ENCODE data around the gene POC5.

Gene POC5

DNA sequence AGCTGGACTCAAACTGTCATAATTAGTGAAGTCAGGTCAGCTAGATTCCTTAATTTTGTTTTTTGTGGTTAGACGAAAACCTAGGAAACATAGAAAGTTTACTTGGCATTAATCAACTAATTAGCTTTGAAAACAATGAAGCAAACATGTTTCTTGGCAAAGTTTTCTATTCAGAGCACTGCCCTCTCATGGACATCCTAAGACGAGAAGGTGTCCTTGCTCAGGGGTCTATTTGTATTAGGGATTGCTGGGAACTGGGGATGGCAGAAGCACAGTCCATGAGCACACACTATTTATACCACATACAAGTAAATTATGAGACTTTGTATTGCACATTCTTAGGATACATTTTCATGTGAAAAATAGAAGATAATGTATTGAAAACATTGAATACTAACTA is 49.7 kb downstream of the POC5 start:
- in situ Hi-C loops (cut with MboI; ENCODE audit: low pct_unique_long_range_greater_than_20kb, low sequenced_read_pairs): no loop called here
- no peak for DNase-seq

DNA sequence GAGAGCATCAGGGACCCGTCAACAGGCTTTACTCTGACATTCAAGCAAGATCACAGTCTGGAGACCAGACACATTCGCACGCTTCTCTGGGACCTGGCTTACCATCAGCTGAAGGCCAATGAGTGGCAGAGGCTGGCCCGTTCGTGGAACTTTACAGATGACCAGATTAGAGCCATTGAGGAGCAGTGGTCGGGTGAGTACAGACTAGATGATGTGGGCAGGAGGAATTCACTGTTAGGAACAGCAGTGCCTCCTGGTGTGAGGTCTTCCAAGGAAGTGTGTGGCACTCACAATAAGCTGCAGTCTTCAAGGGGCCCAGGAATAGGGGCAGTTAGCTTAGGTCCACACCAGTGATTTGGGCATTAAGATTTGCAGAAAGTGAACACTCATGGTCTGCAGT is 50.4 kb downstream of the POC5 start:
- in situ Hi-C loops (cut with MboI; ENCODE audit: low pct_unique_long_range_greater_than_20kb, low sequenced_read_pairs): no loop called here
- no peak for DNase-seq

DNA sequence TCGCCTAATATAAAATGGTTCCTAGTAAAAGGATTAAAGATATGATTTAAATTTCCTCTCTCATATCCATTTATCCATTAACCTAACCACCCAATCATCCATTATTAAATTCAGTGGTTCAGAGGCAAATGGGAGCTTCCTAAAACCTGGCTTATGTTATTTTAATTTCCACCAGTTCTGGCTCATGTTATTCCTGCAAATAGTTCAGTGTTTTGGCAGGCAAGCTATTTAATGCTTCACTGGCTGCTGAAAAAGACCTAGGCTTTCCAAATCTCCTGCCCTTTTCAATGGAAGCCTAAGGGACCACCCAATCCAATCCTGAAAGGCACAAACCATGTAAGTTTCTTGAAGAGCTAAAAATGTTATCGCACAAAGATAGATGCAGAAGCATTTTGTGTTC is 52.3 kb downstream of the POC5 start:
- DNase-seq: no peak
- in situ Hi-C loops (cut with MboI; ENCODE audit: low pct_unique_long_range_greater_than_20kb, low sequenced_read_pairs): no loop called here

DNA sequence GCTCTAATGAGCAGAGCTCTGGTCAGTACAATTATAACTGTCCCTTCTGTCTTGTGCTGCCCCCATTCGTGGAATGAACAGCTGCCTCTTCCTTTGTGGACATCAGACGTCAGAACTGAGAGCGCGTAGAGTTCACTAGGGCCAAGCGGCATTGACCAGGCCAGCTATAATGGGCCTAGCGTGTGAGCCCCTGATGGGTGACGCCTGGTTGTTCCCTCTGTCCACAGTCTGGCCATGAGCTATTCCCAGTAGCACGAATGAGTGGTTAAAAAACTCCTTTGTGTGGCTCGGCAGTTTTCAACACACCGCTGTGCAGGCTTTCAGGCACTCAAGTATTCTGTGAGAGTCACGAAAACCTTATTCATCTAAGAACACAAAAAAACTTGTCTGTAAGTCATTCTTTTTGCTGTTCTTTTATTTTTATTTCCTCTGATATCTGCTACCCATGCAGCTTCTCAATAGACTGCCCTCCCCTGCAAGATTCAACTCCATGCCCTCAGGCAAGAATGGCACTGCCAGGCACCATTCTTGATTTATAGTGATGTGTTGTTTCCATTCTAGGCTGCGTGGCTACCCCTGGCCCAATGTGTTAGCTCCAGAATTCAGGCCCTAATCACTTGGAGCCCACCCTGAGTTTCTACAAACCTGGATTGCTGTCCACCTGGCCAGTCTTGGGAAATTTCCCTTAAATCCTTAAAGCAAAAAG is 53.5 kb downstream of the POC5 start:
- in situ Hi-C loops (cut with MboI; ENCODE audit: low pct_unique_long_range_greater_than_20kb, low sequenced_read_pairs): no loop called here
- no peak for DNase-seq

DNA sequence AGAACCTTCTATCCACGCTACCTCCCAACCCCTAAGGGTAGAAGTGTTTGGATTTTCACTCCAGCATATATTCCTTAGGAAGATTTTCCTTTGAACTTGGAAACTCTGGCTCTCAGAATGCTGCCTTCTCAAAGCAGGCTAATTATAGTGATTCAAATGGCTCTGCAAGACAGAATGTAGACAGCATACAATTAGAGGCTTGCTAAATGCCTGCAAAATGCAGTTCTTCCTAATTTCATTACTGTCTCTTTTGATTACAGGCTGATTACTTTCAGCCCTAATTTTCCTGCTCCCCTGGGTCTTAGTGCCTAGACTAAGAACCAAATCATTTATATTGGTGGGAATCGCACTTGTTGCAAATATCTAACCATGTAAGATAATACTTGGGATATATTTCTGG is 55.2 kb downstream of the POC5 start:
- DNase-seq: no peak
- in situ Hi-C loops (cut with MboI; ENCODE audit: low pct_unique_long_range_greater_than_20kb, low sequenced_read_pairs): no loop called here

DNA sequence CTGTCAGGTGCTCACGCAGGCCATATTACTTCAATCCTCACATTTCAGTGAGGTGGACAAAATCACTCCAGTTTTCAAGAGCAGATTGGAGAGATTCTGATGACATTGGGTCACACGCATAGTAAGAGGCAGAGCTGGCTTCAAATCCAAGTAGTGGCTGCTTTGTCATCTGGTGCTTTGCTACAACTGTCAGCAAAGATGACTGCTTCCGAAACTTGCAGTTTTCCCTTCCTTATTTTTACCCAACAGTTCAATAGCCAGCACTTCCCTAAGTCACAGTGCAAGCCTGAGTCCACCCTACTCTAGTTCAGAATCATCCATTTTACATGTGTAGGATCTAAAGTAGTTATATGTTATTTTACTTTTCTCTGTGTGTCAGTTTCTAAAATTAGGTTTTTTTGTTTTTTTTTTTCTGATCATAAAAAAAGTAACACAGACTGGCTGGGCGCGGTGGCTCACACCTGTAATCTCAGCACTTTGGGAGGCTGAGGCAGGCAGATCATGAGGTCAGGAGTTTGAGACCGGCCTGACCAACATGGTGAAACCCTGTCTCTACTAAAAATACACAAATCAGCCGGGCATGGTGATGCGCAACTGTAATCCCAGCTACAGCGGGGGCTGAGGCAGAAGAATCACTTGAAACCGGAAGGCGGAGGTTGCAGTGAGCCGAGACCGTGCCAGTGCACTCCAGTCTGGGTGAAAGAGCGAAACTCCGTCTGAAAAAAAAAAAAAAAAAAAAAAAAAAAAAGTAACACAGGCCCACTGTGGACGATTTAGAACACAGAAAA is 56.4 kb downstream of the POC5 start:
- in situ Hi-C loops (cut with MboI; ENCODE audit: low pct_unique_long_range_greater_than_20kb, low sequenced_read_pairs): no loop called here
- DNase-seq: no peak

DNA sequence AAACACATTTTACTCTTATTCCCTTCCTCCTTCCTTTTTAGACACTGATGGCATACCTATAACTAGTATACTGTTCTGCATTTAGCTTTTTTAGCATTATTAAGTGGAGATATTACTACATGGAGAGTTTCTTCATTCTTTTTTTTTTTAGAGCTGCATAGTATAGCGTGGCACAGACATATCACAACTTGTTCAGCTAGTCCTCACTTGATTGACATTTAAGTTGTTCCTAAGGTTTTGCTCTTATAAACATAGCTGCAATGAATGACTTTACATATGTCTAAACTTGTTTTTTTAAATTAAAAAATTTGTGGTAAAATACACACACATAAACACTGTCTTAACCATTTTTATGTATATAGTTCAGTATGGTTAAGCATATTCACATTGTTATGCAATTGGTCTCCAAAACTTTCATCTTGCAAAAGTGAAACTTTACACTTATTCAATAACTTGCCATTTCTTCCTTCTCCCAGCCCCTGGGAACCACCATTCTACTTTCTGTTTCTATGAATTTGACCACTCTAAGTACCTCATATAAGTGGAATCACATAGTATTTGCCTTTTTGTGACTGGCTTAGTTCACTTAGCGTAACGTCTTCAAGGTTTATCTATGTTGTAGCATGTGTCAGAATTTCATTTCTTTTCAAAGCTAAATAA is 57.3 kb downstream of the POC5 start:
- in situ Hi-C loops (cut with MboI; ENCODE audit: low pct_unique_long_range_greater_than_20kb, low sequenced_read_pairs): no loop called here
- no peak for DNase-seq

DNA sequence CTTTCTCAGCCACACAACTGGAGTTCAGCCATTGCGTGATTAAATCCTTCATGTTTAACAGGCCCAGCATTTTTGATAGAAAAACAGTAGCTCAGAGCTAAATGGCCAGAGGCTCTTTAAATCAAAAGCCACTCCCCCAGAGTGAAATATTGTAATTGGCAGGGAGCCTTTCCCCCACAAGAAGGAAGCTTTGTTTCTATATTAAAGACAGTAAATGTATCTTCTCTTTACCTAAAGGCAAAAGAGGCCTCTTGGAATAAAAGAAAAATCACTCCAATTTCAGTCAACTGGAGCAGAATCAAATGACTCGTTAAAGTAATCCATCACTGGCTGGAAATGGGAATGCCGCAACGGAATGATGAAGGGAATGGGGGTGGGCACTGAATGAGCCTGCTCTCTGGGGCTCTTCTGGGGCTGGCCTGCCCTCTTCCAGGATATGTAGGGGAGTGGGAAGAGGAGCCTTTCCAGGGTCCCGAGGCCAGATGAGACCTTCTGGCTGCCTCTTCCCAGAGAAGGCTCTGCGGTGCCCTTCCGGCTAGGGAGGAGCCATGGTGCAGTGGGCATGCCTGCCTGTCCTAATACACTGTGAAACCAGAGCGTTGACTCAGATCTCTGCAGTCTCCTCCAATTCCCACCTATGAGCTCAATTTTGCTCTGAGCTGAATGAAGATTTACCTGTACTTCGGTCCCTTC is 60.8 kb downstream of the POC5 start:
- no peak for DNase-seq
- in situ Hi-C loops (cut with MboI; ENCODE audit: low pct_unique_long_range_greater_than_20kb, low sequenced_read_pairs): no loop called here

DNA sequence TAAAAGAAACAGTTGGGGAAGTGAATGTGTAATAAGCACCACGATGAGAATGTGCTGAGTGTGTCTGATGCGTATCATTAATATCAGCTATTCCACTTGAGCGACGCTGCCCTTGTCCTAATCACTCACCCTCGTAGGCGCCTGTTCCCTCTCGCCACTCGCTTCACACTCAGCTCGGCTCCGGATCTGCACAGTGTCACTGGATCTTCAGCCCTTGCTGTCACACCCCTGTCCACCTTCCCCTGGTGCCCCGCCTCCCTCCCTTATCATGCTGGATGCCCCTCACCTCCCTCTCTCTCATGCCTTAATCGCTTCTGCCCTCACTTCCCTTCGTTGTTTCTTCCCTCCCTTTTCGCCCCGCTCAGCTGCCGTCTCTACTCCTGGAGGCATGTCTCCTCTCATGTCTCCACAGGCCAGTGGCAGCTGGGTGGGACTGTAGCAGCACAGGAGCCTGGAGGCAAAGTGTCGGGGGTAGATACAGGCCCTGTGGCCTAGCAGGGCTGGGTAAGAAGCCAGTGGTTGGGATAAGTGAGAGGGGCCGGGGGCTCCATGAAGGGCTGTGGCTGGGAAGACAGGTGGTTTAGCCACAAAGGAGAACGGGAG is 62.4 kb downstream of the POC5 start:
- DNase-seq: no peak
- in situ Hi-C loops (cut with MboI; ENCODE audit: low pct_unique_long_range_greater_than_20kb, low sequenced_read_pairs): no loop called here

DNA sequence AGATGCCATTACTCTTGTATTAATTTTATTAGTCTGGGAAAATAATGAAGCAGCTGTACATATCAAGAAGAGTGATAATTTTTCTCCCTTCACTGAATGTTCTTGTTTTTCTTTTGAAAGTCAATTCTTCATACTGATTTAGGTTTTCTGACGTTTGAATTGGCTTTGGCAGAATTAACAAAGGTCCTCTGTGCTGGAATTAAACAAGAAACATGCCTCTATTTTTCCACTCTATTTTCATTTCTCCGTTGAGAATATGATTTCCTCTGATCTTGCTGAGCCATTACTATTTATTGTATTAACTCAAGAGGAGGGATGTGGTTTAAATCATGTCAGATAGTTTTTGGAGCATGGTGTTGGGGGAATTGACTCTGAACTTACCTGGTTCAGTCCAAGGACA is 63.7 kb downstream of the POC5 start:
- in situ Hi-C loops (cut with MboI; ENCODE audit: low pct_unique_long_range_greater_than_20kb, low sequenced_read_pairs): no loop called here
- no peak for DNase-seq

DNA sequence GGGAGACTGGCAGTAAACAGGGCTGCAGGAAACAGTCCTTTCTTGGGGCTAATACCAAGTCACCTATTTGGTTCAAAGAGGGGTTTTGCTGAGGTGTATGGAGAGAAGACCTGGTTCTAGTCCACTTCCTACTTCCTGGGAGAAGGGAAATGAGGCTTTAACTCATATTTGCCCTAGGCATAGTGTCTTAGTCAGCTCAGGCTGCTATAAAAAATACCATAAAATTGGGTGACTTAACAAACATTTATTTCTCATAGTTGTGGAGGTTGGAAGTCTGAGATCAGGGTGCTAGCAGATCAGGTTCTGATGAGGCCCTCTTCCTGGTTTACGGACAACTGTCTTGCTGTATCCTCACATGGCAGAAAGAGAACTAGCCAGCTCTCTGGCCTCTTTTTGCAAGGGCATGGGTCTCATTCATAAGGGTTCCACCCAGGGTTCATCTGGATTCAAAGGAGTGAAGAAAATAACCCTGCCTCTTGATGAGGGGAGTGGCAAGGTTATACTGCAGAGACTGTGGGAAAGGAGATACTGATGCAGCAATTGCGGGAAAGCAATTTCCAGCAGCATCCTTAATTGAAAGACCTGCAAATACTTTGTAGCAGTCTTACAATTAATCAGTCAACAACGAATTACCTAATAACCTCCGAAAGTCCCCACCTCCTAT is 65.5 kb downstream of the POC5 start:
- in situ Hi-C loops (cut with MboI; ENCODE audit: low pct_unique_long_range_greater_than_20kb, low sequenced_read_pairs): no loop called here
- DNase-seq: no peak

DNA sequence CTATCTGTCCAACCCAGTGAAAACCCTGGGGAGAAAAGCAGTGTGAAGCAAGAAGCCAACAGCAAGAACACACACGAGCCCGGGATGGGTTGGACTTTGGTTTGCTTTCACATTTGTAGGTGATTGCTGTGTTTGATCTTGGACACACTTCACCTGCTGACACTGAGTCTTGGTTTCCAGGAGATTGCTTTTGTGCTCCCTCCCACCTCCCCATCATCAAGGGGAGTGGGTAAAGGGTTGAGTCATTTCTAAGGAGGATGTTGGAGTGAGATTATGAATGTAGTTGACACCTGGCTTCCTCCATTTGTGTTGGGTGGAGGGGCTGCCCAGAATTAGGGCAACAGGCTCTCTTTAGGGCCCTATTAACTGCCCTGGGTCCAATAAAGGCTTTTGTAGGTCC is 68.5 kb downstream of the POC5 start:
- DNase-seq: no peak

DNA sequence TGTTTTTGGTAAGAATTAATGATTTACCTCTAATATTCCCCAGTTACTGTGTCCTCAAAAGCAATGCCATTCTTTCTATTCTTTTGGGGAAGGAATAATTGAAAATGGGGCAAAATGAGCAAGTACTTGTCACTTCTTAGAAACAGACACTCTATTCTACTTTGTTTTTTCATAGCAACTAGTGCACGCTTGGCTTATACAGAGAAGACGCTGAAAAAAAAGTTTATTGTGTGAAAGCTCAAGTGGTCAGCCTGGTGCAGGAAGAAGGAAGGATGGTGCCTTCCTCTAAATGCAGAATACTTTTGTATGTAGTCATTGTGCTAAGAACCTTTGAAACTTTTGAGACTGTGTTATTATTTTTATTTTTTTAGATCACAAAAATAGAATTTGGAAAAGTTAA is 76.4 kb downstream of the POC5 start:
- in situ Hi-C loops (cut with MboI; ENCODE audit: low pct_unique_long_range_greater_than_20kb, low sequenced_read_pairs): no loop called here
- DNase-seq: no peak

More for the DNA sequence above, 68.5 kb downstream of the POC5 start:
- in situ Hi-C loops (cut with MboI; ENCODE audit: low pct_unique_long_range_greater_than_20kb, low sequenced_read_pairs): no loop called here

DNA sequence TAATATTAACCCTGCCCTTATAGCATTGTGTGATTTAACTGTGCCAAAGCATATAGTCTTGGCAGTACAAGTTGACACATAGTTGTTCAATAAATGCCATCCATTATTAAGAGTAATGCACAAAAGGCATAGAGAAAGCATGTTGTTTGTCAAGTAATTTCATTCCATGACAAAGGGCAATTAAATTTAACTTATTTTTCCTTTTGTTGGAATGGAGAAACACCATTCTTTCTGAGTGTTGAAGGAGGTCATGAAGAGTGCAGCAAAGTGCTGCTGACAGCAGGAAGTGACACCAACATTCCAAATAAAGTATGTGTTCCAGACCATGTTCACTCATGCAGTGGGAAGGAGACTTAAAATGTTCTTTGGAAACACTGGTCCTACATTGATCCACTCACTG is 76.8 kb downstream of the POC5 start:
- in situ Hi-C loops (cut with MboI; ENCODE audit: low pct_unique_long_range_greater_than_20kb, low sequenced_read_pairs): no loop called here
- DNase-seq: no peak

DNA sequence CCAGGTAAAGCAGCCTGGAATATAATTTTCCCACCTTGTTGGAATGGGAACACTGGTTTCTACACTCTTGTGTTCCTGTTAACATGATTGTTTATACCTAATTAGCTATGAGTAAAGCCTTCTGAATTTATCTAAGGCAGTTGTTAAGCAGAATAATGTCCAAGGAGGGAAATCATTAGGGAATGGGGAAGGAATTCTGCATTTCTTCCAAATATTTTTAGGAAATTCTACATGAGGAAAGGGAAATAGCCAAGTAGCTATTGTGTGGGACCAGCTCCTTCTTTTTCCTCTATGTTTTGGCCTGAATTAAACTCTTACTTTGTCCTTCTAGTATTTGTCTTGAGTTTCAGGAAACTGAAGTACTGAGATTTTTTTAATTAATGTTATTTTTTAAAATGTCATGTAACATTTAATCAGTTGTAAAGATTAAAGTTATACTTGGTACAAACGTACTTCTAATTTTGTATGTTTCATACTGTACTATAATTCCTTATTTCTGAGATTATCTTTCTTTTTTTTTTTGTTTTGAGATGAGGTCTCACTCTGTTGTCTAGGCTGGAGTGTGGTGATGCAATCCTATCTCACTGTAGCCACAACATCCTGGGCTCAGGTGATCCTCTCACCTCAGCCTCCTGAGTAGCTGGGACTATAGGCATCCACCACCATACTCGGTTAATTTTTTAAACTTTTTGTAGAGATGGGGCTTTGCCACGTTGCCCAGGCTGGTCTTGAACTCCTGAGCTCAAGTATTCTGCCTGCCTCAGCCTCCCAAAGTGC is 77.5 kb downstream of the POC5 start:
- no peak for DNase-seq
- in situ Hi-C loops (cut with MboI; ENCODE audit: low pct_unique_long_range_greater_than_20kb, low sequenced_read_pairs): no loop called here

DNA sequence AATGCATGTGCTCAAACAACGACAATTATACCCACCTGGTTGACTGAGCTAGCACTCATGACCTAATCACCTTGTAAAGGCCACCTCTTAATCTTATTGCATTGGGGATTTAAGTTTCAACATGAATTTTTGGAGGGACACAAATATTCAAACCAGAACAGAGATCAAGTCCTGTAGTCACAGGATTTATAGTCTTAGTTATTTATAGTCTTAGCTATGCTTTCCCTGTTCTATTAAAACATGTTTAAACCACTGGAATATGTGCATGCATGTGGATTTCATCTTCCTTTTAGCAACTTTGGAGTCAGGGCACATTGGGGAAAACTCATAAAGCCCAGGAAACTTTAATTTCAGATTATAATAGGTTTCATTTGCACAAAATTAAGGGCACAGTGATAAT is 79.3 kb downstream of the POC5 start:
- in situ Hi-C loops (cut with MboI; ENCODE audit: low pct_unique_long_range_greater_than_20kb, low sequenced_read_pairs): no loop called here
- DNase-seq: no peak

DNA sequence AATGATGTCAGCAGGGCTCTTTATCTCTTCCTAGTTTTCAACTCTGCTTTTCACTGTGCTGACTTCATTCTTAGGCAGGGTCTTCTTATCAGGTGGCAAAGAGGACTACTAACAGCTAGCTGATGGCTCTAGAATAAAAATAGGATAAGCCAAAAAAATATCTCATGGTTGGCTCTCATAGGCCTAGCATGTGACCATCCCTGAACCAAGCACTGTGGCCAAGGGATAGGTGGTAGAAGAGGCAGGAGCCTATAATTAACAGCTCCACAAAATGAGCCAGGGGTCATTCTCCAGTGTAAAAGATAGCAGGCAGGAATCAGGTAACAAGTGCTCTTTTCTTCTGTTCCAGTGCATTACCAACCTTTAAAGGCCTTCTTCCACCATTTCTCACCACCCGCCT is 84.9 kb downstream of the POC5 start:
- DNase-seq: no peak
- in situ Hi-C loops (cut with MboI; ENCODE audit: low pct_unique_long_range_greater_than_20kb, low sequenced_read_pairs): no loop called here

DNA sequence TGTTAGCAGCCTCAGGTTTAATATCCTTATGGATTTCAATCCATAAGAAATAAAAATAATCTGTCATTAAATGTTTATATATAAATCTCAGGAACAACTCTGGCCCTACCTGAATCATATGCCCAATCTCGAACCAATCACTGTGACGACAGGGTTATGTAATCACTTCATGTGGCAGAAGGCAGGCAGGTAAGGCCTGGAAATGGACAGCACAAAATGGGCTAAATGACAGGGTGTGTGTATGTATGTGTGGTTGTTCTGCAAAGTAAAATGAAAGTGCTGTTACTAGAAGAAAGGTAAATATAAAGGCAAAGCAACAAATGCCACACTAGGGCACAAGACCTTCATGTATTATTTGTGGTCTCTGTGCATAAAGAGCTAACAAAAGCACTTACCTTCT is 86.4 kb downstream of the POC5 start:
- in situ Hi-C loops (cut with MboI; ENCODE audit: low pct_unique_long_range_greater_than_20kb, low sequenced_read_pairs): no loop called here
- no peak for DNase-seq

Measured in KBM-7 (cell line).